Erythroblast (primary cell): ENCODE data around the gene NEO1.

Experiments used
- DNase-seq, 2 experiments: peaks; one replicate each; lab custom pipeline; 2025; lab: John Stamatoyannopoulos, UW
- GATA1 ChIP-seq: IDR thresholded peaks from 2 replicates; pipeline ENCODE4 v1.6.1; 2011; ENCODE audit warnings: low read depth, mild to moderate bottlenecking, control low read depth, low read length, moderate library complexity
- POLR2A ChIP-seq: IDR thresholded peaks from 2 replicates; pipeline ENCODE4 v1.6.1; 2011; ENCODE audit warnings: mild to moderate bottlenecking, low read length

Gene NEO1

DNA sequence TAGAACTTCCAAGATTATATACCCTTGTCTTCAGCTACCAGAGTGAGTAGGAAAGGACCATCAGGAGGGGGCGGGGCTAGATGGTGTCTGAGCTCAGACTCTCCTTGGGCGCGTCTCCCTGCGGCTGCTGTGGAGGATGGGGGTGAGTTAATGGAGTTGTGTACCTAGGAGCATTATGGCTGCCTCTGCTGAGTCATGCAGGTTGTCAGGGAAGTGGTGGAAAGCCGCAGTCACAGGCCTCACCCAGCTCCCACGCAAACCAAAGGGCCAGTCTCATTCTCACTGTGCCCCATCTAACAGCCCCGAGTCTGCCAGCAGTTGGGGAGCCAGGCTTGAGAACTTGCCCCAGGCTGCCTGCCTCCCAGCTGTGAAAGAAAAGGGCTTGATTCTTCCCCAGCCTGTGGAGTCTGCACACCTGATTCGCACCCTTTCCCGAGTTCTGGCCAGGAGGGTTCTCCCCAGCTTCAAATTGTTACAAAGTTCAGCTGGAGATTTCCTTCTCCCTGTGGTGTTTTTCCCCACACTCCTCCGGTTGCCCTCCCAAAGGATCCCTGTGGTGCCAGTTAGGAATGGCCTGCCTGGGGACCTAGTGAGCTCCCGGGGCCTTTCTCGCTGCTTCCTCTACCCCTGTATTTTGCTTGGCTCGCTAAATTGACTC is 173.2 kb downstream of the NEO1 start:
- DNase-seq, result no peak
- TF ChIP-seq POLR2A (no peak), GATA1 (no peak)

DNA sequence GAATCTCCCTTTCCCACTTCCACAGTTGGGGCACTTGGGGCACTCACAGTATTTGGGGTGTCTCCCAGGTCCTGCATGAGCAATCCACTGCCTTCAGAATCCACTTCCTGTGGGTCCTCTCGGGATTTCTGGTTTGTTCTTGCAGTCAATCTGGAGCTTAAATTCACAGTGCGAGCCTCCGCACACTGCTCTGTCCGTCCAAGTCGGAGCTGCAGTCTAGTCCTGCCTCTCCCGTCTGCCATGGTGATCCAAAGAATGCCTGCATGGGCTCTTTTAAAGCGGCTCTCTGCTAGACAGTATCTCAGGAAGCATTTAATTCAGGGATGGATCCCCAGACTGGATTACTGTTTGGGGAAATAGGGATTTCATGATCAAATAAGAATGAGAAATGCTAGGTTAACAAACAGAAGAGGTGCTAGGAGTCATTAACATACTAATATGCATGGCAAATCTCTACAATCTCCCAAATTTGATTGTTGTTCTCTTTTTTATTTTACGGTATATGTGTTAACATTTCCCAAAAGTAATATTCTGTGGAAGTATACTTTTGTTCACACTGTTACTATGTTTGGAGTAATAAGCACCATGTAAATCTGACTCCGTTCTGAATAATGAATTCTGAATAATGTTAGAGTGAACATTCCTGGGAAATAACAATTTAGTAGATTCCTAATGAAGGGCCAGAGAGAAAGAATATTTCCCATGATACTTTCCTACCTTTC is 174.0 kb downstream of the NEO1 start:
- TF ChIP-seq GATA1 (no peak), POLR2A (no peak)
- no peak for DNase-seq

DNA sequence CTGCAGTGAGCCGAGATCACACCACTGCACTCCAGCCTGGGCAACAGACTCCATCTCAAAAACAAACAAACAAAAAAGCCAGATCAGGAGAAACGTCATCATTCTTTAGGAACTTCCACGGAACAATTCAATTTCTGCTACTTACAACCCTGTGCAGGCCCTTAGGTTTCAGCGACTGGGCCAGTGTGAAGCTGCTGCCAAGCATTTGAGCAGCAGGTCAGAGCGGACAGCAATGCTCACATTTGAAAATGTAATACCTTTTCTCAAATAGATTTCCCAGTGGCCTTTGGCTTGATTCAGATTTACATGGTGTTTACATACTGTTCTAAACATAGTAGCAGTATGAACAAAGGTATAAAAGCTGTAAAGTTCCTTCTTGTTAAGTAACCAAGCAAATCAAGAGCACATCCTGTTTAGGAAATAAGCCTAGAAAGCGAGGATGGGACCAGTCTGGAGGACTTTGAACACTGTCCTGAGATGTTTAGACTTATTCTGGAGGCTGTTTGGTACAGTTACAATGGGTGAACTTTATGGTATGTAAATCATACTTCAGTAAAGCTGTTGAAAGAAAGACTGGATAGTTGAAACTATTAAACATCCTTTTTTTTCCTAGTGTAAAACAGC is 175.3 kb downstream of the NEO1 start:
- TF ChIP-seq GATA1, result no peak
- no peak for TF ChIP-seq POLR2A
- DNase-seq, result no peak

DNA sequence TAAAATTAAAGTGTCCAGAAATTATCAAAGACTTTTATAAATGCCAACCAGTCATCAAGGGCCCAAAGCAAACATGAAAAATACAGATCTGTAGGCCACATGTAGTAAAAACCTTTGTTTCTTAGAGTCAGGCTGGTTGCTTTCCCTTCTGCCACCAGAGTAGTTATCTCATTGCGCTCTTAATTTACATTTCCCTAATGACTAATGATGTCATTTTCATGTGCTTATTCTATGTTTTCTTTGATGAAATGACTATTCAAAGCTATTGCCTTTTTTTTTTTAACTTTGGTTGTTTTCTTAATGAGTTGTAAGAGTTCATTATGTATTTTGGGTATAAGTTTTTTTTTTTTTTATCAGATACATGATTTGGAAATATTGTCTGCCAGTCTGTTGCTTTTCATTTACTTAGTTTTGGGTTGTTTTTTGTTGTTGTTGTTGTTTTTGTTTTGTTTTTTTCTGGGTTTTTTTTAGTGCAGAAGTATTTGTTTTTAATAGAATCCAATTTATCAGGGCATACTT is 175.9 kb downstream of the NEO1 start:
- TF ChIP-seq POLR2A, result no peak
- TF ChIP-seq GATA1, result no peak
- no peak for DNase-seq

DNA sequence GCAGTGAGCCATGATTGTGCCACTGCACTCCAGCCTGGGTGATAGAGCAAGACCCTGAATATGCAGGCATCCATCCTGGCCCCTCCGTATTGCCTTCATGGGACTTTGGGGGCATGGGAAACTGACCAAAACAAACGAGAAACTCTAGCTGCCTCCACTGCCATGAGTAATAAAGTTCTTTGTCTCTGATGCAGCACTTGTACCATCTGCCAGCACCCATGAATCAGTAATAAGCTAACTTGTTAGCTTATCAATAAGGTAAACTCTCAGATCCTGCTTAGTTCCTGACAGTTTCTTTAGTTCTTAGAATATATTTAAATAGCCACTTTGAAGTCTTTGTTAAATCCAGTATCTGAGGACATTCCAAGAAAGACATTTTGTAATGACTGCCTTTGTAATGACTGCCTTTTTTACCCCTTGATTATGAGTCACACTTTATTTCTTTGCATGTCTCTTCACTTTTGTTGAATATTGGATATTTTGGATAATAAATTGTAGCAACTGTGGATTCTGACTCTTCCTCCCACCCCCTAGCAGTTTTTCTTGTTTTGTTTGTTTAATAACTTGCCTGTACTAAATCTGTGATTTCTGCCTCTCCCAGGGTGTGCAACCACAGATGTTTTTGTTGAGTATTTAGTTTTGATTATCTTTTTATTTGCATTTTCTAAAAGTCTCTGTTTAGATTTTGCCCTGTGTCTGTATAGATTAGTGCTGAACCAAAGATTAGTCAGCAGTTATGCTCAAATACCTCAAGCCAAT is 179.6 kb downstream of the NEO1 start:
- no peak for DNase-seq
- no peak for TF ChIP-seq POLR2A
- no peak for TF ChIP-seq GATA1

DNA sequence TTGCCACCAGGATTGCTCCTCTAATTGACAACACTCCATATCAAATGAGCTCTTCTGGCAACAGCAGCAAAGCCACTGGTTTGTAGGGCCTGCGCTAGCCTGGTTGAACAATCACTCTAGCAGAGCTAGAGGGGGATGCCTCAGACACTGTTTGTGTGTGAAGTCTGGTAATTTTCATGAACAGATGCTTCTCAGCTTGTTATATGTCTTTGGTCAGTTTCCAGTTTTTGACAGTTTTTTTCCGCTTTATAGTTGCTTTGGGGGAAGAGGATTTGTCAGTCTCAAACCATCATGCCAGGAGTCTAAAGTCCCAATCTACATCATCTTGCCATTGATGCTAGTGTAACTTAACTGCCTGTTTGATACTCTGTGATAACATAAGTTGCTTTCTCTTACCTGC is 180.5 kb downstream of the NEO1 start:
- no peak for TF ChIP-seq GATA1
- TF ChIP-seq POLR2A, result no peak
- no peak for DNase-seq

DNA sequence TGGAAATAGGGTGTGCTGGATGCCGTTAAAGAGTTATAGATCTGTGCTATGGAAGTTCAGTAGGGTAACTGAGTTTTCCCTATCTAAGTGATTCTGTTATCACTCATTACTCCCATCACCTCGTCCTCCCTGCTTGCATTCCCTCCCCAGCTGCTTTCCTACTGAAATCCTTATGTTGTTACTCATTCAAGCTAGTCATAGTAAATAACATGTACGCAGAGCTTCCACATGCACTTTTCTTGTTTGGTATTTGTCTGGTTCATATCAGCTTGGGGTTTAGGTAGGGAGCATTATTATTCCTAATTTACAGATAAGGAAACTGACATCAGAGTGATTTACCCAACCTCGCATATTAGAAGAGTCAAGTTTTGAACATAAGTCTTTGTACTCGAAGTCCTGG is 181.4 kb downstream of the NEO1 start:
- TF ChIP-seq POLR2A, result no peak
- DNase-seq, result no peak

DNA sequence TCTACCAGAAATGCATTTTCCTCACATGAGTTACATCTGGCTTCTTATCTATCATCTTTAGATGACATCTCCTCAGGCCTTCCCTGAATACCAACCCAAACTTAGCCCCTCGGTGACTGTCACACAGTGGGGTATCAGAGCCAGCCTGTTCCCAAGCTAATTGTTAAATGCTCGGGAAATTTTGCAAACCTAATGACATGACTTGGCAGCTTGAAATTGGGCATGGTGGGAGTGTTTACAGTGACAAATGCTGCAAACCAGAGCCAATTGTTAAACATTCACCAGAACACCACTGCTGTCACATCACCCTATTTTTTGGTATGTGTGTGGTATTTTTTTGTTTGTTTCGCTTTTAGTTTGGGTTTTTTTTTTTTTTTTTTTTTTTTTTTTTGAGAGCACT is 185.6 kb downstream of the NEO1 start:
- TF ChIP-seq POLR2A, result no peak
- no peak for TF ChIP-seq GATA1
- DNase-seq, result no peak

DNA sequence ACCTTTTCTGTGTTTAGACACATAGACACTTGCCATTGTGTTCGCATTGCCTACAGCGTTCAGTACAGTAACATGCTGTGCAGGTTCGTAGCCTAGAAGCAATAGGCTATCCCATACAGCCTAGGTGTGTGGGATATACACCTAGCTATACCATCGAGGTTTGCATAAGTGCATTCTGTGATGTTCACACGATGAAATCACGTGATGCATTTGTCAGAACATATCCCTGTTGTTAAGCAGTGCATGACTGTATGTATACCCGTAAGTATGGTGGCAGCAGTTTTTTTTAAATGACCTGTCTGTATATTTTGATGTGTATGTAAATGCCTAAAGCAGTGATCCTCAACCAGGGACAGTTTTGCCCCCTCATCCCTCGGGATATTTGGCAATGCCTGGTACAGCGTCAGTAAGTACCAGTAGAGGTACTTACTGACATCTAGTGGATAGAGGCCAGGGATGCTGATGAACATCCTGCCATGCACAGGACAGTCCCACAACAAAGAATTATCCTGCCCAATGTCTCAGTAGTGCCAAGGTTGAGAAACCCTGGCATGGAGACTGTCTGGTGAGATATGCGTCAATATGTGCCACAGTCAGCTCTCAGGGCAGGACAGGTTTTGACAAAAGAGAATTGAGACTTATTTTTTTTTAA is 187.4 kb downstream of the NEO1 start:
- TF ChIP-seq POLR2A (no peak), GATA1 (no peak)
- DNase-seq, result no peak

DNA sequence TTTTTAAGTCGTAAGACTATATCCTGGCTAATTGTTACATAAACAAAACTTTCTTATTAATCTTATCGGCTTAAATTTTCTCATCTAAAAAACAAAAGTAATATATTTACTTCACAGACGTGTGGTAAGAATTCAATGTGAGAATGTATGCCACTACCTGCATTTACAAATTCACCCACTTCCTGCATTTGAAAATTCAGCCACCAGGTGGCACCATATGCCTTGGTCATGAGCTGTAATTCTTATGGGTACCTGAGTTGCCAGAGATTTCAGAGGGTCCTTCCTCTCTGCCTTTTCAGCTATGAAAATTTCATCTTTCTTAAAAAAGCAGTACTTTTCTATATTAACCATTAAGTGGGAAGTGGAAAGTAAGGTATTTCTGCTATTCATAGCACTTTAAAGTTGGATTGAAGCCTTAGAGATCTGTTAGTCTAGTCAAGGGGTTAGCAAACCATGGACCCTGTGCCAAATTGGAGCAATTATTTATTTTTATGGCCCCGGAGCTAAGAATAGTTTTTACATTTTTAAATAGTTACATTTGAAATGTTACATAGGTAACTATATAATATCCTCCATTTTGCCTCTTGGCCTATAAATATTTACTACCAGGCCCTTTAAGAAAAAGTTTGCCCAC is 188.7 kb downstream of the NEO1 start:
- DNase-seq, result peak; percentile 72 to 84
- TF ChIP-seq GATA1, result no peak
- TF ChIP-seq POLR2A, result no peak

DNA sequence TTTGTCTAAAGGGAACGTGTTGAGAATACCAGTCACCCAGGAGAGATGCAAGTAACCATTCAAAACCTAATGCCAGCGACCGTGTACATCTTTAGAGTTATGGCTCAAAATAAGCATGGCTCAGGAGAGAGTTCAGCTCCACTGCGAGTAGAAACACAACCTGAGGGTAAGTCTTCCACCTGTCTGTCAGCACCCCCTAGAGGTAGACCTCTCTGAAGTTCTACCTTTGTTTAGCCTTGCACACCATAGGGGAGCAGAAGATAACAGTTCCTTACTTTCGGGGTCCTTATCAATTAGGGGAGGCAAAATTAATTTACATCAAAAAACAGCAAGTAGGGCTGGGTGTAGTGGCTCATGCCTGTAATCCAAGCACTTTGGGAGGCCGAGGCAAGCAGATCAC is 192.1 kb downstream of the NEO1 start:
- peak; percentile 48 to 57 for DNase-seq
- no peak for TF ChIP-seq GATA1
- no peak for TF ChIP-seq POLR2A

DNA sequence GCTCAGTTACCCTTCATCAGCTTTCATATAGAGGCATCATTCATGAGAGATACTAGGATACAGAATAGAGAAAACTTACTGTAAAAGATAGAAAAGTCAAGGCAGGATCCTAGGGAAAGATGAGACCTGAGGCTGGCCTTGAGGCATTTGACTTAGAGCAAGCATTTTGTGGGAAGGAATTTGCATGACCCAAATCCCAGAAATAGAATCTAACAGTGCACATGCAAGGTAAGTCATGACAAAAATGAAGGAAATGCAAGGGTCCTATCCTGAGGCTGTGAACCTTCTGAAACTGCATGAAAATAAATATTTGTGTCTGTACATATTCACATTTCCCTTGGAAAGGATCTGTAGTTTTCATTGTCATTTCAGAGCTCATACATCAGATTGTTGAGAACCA is 194.2 kb downstream of the NEO1 start:
- TF ChIP-seq GATA1, result no peak
- no peak for TF ChIP-seq POLR2A
- no peak for DNase-seq

DNA sequence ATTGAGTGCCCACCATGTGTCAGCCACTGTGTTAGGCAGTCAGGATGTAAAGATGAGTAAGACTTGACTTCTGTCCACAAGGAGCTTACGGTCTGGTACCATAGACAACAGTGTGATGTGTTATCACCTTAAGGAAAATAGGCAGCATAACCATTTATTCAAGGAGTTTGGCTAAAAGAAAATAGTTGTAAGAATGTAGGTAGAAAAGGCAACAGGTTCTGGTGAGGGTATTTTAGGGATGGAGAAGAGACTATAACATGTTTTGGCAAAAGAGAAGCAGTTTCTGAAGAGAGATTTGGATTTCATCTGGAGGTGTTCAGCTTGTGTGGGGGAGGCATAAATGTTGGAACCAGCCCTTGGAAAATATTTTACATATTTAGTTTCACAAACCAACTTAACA is 194.6 kb downstream of the NEO1 start:
- no peak for DNase-seq
- TF ChIP-seq POLR2A, result no peak
- TF ChIP-seq GATA1, result no peak

DNA sequence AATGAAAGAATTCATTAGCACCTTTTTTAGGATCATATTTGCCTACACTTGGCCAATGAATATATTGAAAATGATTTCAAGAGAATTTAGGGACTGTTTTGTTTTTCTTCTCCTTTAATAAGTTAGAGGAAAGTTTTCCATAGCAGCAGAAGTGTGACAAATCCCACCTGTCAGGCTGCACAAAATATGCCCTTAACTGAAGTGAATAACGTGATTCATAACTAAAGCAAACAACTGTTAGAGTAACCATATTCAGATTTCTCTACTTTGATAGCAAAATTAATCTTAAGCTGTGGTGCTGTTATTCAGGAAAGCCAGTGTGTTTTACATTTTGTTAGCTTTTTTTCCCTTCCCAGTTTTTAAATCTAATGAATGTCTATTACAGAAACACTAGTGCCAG is 195.1 kb downstream of the NEO1 start:
- DNase-seq, result no peak
- TF ChIP-seq GATA1 (no peak), POLR2A (no peak)
